Measurements from ENCODE around the gene ATP6V0D1.

Gene ATP6V0D1

DNA sequence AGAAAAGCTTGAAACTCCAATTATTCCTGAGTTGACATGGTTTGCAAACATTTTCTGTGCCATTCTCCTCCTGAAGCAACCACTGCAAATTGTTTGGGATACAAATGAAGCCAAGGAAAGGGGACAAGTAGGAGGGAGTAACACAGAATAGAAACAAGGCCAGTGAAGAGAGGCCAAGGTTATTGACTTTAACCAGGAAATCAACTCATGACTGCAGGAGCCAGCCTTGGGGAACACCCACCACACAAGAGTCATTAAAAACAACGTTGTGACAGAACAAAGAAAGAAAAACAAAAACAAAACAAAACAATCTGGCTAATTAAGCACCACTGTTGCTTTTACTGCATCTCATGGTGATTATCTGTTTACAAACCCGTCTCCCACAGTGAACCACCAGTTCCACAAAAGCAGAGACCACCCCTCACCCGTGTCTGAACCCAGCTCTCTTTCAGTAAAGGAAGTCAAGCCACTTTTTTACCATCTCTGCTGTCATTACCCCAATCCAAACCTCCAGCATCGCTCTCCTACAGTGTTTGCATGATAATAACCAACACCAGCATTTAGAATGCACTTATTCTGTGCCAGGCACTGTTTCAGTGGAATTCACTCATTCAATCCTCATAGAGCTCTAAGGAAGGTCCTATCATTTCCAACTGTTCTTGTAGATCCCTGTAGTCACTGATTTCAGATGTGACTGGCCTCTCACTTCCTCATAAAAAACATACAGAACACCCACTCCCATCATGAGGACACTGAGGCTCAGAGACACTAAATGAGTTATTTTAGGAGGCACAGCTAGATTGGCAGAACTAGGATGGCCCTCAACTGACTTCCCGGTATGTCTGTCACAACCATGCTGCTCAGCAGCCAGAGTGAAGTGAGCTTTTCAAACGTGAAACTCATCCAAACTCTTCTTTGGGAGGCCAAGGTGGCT is 66.7 kb downstream of the ATP6V0D1 start:
- no peak for DNase-seq (ENCODE audit: low read depth)
- TF ChIP-seq CTCF (IDR thresholded peaks at IDR 0.05; ENCODE audit: control insufficient read depth, extremely low read depth, insufficient read depth), result no peak
- no peak overlapping the region for H3K4me3 ChIP-seq (ENCODE audit: low read depth, low read length)

- H3K4me3 ChIP-seq (ENCODE audit: low read depth, low read length), result no peak overlapping the region
- no peak for TF ChIP-seq CTCF (IDR thresholded peaks at IDR 0.05; ENCODE audit: control insufficient read depth, extremely low read depth, insufficient read depth)
- DNase-seq (ENCODE audit: low read depth), result no peak
Observed at GRCh38 chr16:67412294-67412693, 68.7 kb downstream of the ATP6V0D1 start.

DNA sequence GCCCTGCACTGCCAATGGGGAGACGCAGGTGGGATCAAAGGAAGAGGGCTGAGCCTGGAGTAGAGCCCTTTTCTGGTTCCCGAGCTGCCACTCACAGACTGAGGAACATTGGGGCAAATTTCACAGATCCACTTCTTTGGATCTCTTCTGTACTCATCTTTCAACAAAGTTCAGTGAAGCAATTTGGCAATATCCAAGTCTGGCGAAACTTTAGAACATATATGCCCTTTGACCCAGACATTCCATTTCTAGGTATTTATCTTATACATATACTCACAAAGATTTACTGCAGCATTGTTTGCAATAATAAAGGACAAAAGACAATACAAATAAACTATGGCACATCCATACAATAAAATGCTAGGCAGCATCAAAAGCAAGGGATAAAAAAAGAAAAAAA is 69.6 kb downstream of the ATP6V0D1 start:
- TF ChIP-seq CTCF (IDR thresholded peaks at IDR 0.05; ENCODE audit: control insufficient read depth, extremely low read depth, insufficient read depth), result no peak

GRCh38 chr16:67409631-67410030 is 71.3 kb downstream of the ATP6V0D1 start:
- DNase-seq (ENCODE audit: low read depth), result no peak
- no peak overlapping the region for H3K4me3 ChIP-seq (ENCODE audit: low read depth, low read length)
- TF ChIP-seq CTCF (IDR thresholded peaks at IDR 0.05; ENCODE audit: control insufficient read depth, extremely low read depth, insufficient read depth), result no peak

More for the DNA sequence above, 69.6 kb downstream of the ATP6V0D1 start:
- H3K4me3 ChIP-seq (ENCODE audit: low read depth, low read length), result no peak overlapping the region
- DNase-seq (ENCODE audit: low read depth), result no peak

DNA sequence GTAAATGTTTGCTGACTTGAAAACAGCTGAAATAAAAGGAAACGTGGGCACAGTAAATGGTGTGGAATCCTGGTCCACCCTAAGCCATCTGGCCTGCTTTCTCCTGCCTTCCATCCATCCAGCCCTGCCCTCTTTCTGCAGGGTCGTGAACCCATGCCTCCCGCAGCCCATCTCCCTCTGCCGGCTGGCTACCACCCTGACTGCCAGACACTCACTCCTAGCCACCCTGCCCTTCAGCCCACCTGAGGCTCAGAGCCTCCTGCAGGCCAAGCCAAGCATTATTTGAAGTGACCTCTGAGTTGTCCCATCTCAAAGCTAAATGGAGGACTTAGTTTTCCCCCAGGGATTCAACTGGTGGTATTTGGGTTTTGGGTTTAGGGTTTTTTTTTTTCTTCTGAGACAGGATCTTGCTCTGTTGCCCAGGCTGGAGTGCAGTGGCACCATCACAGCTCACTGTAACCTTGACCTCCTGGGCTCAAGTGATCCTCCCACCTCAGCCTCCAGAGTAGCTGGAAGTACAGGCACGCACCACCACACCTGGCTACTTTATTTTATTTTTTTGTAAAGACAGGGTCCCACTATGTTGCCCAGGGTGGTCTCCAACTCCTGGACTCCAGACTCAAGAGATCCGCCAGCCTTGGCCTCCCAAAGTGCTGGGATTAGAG is 73.0 kb downstream of the ATP6V0D1 start:
- TF ChIP-seq CTCF (IDR thresholded peaks at IDR 0.05; ENCODE audit: control insufficient read depth, extremely low read depth, insufficient read depth), result no peak
- no peak overlapping the region for H3K4me3 ChIP-seq (ENCODE audit: low read depth, low read length)
- DNase-seq (ENCODE audit: low read depth), result no peak

DNA sequence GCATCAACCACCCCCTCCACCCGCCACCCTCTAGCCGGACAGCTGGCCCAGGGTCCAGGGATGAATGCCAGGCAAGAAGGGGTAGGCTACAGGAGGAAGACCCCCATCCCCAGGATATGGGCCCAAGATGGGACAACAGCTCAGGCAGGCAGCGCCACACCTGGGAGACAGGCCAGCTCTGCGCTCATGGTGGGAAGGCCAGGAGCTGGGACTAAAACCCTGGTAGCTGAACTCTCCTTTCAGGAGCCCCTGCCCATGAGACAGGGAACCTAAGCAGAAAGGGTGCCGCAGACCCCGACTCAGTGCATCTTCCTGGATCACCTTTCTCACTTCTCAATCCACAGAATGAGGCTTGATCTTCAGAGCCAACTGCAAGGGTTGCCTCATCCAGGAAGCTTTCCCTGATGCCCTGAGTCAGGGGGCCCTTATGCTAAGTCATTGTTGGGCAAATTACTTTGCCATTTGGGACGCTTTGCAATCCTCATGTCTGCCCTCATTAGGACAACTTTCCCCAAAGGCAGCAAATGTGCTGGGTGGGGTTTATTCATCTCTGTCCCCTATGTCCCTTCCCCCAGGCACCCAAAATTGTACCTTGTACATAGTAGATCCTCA is 73.7 kb downstream of the ATP6V0D1 start:
- no peak for TF ChIP-seq CTCF (IDR thresholded peaks at IDR 0.05; ENCODE audit: control insufficient read depth, extremely low read depth, insufficient read depth)
- no peak for DNase-seq (ENCODE audit: low read depth)
- no peak overlapping the region for H3K4me3 ChIP-seq (ENCODE audit: low read depth, low read length)

Measured in LNCaP clone FGC (cell line).